ENCODE data around the gene TMEM131.
A peak's percentile ranks its signal among the peaks of the same experiment; 100 is the strongest.
"Not testable (repeated sequence)": the region's sequence is repeated elsewhere in the genome, so short reads cannot be mapped to it uniquely, and the experiment has no call there.

Gene TMEM131

GRCh38 chr2:97907369-97908100, 88.2 kb downstream of the TMEM131 start:
- no peak for DNase-seq

GRCh38 chr2:97906307-97906706, 89.4 kb downstream of the TMEM131 start:
- DNase-seq, result no peak

GRCh38 chr2:97905294-97905693, 90.5 kb downstream of the TMEM131 start:
- no peak for DNase-seq

GRCh38 chr2:97901862-97902261, 93.9 kb downstream of the TMEM131 start:
- DNase-seq, result no peak

GRCh38 chr2:97900806-97901205, 94.9 kb downstream of the TMEM131 start:
- no peak for DNase-seq

GRCh38 chr2:97893042-97893441, 102.7 kb downstream of the TMEM131 start:
- not testable (repeated sequence) for DNase-seq

- no peak for DNase-seq
These were observed 104.1 kb downstream of the TMEM131 start for GRCh38 chr2:97891611-97892010.

GRCh38 chr2:97889156-97889555, 106.6 kb downstream of the TMEM131 start:
- DNase-seq, result no peak

GRCh38 chr2:97885841-97886240, 109.9 kb downstream of the TMEM131 start:
- no peak for DNase-seq

- no peak for DNase-seq
These were observed 115.4 kb downstream of the TMEM131 start for GRCh38 chr2:97880334-97880733.

- no peak for DNase-seq
These were observed 116.9 kb downstream of the TMEM131 start for GRCh38 chr2:97878865-97879264.

GRCh38 chr2:97878317-97878716, 117.4 kb downstream of the TMEM131 start:
- DNase-seq, result not testable (repeated sequence)

GRCh38 chr2:97871096-97871780, 124.5 kb downstream of the TMEM131 start:
- DNase-seq, result no peak

GRCh38 chr2:97870396-97870843, 125.3 kb downstream of the TMEM131 start:
- DNase-seq, result peak; percentile 82

GRCh38 chr2:97869722-97870346, 125.9 kb downstream of the TMEM131 start:
- no peak for DNase-seq

- peak; percentile 66 for DNase-seq
These were observed 126.6 kb downstream of the TMEM131 start for GRCh38 chr2:97868986-97869721.

- DNase-seq, result no peak
These were observed 131.9 kb downstream of the TMEM131 start for GRCh38 chr2:97863829-97864228.

- DNase-seq, result no peak
These were observed 134.6 kb downstream of the TMEM131 start for GRCh38 chr2:97861177-97861576.

GRCh38 chr2:97858442-97858841, 137.3 kb downstream of the TMEM131 start:
- no peak for DNase-seq

- no peak for DNase-seq
These were observed 138.2 kb downstream of the TMEM131 start for GRCh38 chr2:97857553-97857952.

- not testable (repeated sequence) for DNase-seq
These were observed 142.7 kb downstream of the TMEM131 start for GRCh38 chr2:97853057-97853456.

- DNase-seq, result no peak
These were observed 144.6 kb downstream of the TMEM131 start for GRCh38 chr2:97851172-97851571.

- DNase-seq, result no peak
These were observed 145.7 kb downstream of the TMEM131 start for GRCh38 chr2:97849881-97850528.

Data from femur (tissue), 1 donor.